Keratinocyte (primary cell): ENCODE measurements around the gene REN.

Source experiments
- CTCF ChIP-seq, 3 experiments: IDR thresholded peaks in 1 of 3; conservative IDR thresholded peaks in 1 of 3; optimal IDR thresholded peaks in 1 of 3; 2 replicates in 2 of 3; 3 replicates in 1 of 3; pipeline versions ENCODE3 to v1.5.1; 2011; ENCODE audit warnings: low read length in 3 of 3, mild to moderate bottlenecking in 3 of 3, moderate library complexity in 2 of 3, control low read depth in 1 of 3, inconsistent platforms in 1 of 3; ENCODE audit not compliant: insufficient read depth in 2 of 3; ENCODE audit errors: extremely low read depth in 1 of 3
- EZH2 ChIP-seq: IDR thresholded peaks from one replicate; pipeline ENCODE4 v1.6.1; 2012; ENCODE audit warnings: inconsistent platforms, mild to moderate bottlenecking, low read length, moderate library complexity

- TF ChIP-seq CTCF (optimal IDR thresholded peaks at IDR 0.05 in 1 of 3, IDR thresholded peaks at IDR 0.05 in 1 of 3, conservative IDR thresholded peaks at IDR 0.05 in 1 of 3; ENCODE audit: extremely low read depth in 1 of 3, insufficient read depth in 2 of 3, low read length in 3 of 3) (no peak), EZH2 (no peak)
Observed at GRCh38 chr1:204116539-204116938, 49.6 kb downstream of the REN start.
